ENCODE data around the gene CLTRN. TPM values are rescaled to one million over a fixed set of nuclear protein-coding genes. Genes with fewer than 3 reads are reported as not detected.
A peak's percentile ranks its signal among the peaks of the same experiment; 100 is the strongest.

CLTRN gene
- total RNA-seq, 2 donors from 2014 or later = 1.8 to 8.5 TPM

- peak; percentile 83 for DNase-seq
- peak overlapping the region; percentile 41 for H3K27ac Mint-ChIP-seq
Measured at GRCh38 chrX:15686818-15687685, 22.4 kb upstream of the CLTRN start.

GRCh38 chrX:15683193-15683592 lies 18.6 kb upstream of the CLTRN start:
- DNase-seq = no peak
- TF ChIP-seq CTCF (conservative IDR thresholded peaks at IDR 0.05) = no peak
- peaks cover 35% of the 10 kb centered on the region for H3K4me1 Mint-ChIP-seq
- H3K36me3 Mint-ChIP-seq (ENCODE audit: low read depth) = peaks cover 9% of the 10 kb centered on the region
- no peaks in the 10 kb centered on the region for H3K4me1 ChIP-seq (ENCODE audit: control insufficient read depth, insufficient read depth, low read length)
- peaks cover 2% of the 10 kb centered on the region for H3K9me3 Mint-ChIP-seq
- WGBS, 2 experiments (ENCODE audit: insufficient coverage in 1 of 2, insufficient read length in 1 of 2) = 92% methylated on average over 6 of the region's 6 CpGs; no CpG with 5 or more reads in 1 of the 2 experiments
- H3K27me3 Mint-ChIP-seq (ENCODE audit: insufficient read depth) = no peaks in the 10 kb centered on the region
- H3K27me3 ChIP-seq (ENCODE audit: control insufficient read depth, insufficient read depth, low read length, poor library complexity, severe bottlenecking) = no peaks in the 10 kb centered on the region
- H3K4me3 Mint-ChIP-seq = no peak overlapping the region
- H3K36me3 ChIP-seq (ENCODE audit: control insufficient read depth, insufficient read depth, low read length) = peaks cover 40% of the 10 kb centered on the region
- H3K27ac ChIP-seq (ENCODE audit: low read depth, low read length) = no peak overlapping the region
- no peak overlapping the region for H3K9ac ChIP-seq (ENCODE audit: extremely low read depth, low read length, poor library complexity, severe bottlenecking)
- H3K4me3 ChIP-seq (ENCODE audit: low read length) = no peak overlapping the region
- H3K9me3 ChIP-seq (ENCODE audit: control insufficient read depth, low read length) = no peaks in the 10 kb centered on the region
- H3K27ac Mint-ChIP-seq = no peak overlapping the region

More at GRCh38 chrX:15686818-15687685, 22.4 kb upstream of the CLTRN start:
- Histone ChIP-seq H3K27me3 (ENCODE audit: control insufficient read depth, insufficient read depth, low read length, poor library complexity, severe bottlenecking) (no peaks in the 10 kb centered on the region), H3K4me1 (ENCODE audit: control insufficient read depth, insufficient read depth, low read length) (no peaks in the 10 kb centered on the region), H3K4me3 (ENCODE audit: low read length) (no peak overlapping the region), H3K36me3 (ENCODE audit: control insufficient read depth, insufficient read depth, low read length) (peaks cover 38% of the 10 kb centered on the region), H3K9ac (ENCODE audit: extremely low read depth, low read length, poor library complexity, severe bottlenecking) (no peak overlapping the region), H3K27ac (ENCODE audit: low read depth, low read length) (no peak overlapping the region), H3K9me3 (ENCODE audit: control insufficient read depth, low read length) (no peaks in the 10 kb centered on the region)
- Mint-ChIP-seq H3K9me3 (no peaks in the 10 kb centered on the region), H3K36me3 (ENCODE audit: low read depth) (peaks cover 18% of the 10 kb centered on the region), H3K27me3 (ENCODE audit: insufficient read depth) (no peaks in the 10 kb centered on the region), H3K4me3 (no peak overlapping the region), H3K4me1 (peaks cover 30% of the 10 kb centered on the region)
- peak; percentile 90 for TF ChIP-seq CTCF (conservative IDR thresholded peaks at IDR 0.05)
- WGBS, 2 experiments (ENCODE audit: insufficient coverage in 1 of 2, insufficient read length in 1 of 2) = 8 to 54% methylated on average over 2 to 5 of the region's 6 CpGs

- no peaks in the 10 kb centered on the region for H3K27me3 Mint-ChIP-seq (ENCODE audit: insufficient read depth)
- H3K27ac Mint-ChIP-seq = no peak overlapping the region
- Histone ChIP-seq H3K4me3 (ENCODE audit: low read length) (no peak overlapping the region), H3K9me3 (ENCODE audit: control insufficient read depth, low read length) (no peaks in the 10 kb centered on the region), H3K4me1 (ENCODE audit: control insufficient read depth, insufficient read depth, low read length) (no peaks in the 10 kb centered on the region), H3K9ac (ENCODE audit: extremely low read depth, low read length, poor library complexity, severe bottlenecking) (no peak overlapping the region), H3K27me3 (ENCODE audit: control insufficient read depth, insufficient read depth, low read length, poor library complexity, severe bottlenecking) (no peaks in the 10 kb centered on the region), H3K27ac (ENCODE audit: low read depth, low read length) (no peak overlapping the region), H3K36me3 (ENCODE audit: control insufficient read depth, insufficient read depth, low read length) (peaks cover 31% of the 10 kb centered on the region)
- no peak for TF ChIP-seq CTCF (conservative IDR thresholded peaks at IDR 0.05)
- H3K9me3 Mint-ChIP-seq = peaks cover 4% of the 10 kb centered on the region
- no peak overlapping the region for H3K4me3 Mint-ChIP-seq
- peaks cover 14% of the 10 kb centered on the region for H3K36me3 Mint-ChIP-seq (ENCODE audit: low read depth)
- DNase-seq = no peak
- peaks cover 48% of the 10 kb centered on the region for H3K4me1 Mint-ChIP-seq
- WGBS, 2 experiments (ENCODE audit: insufficient coverage in 1 of 2, insufficient read length in 1 of 2) = 88 to 94% methylated on average over 2 to 3 of the region's 3 CpGs
Measured at GRCh38 chrX:15681433-15681832, 16.8 kb upstream of the CLTRN start.
